GM13976 (cell line): Measurements from ENCODE around the gene ATG2B.

Source experiments
- DNase-seq: peaks from one replicate; pipeline ENCODE4 v3.0.0; 2012; ENCODE audit warnings: low spot score
- in situ Hi-C: fragments of 300-500 bp; cut with MboI; formaldehyde crosslinking; loops from one replicate; pipeline ENCODE4 v1.12.0; 2022; ENCODE audit warnings: low sequenced_read_pairs, mixed read lengths, inconsistent platforms; ENCODE audit not compliant: unreplicated experiment
- TF ChIP-seq, protein P1 (sequence below): IDR thresholded peaks from 2 replicates; pipeline ENCODE4 v1.5.1; 2012; ENCODE audit warnings: borderline replicate concordance, mild to moderate bottlenecking; ENCODE audit not compliant: insufficient read depth; ENCODE audit errors: extremely low read depth, missing control alignments, control extremely low read depth

The ATG2B gene

DNA sequence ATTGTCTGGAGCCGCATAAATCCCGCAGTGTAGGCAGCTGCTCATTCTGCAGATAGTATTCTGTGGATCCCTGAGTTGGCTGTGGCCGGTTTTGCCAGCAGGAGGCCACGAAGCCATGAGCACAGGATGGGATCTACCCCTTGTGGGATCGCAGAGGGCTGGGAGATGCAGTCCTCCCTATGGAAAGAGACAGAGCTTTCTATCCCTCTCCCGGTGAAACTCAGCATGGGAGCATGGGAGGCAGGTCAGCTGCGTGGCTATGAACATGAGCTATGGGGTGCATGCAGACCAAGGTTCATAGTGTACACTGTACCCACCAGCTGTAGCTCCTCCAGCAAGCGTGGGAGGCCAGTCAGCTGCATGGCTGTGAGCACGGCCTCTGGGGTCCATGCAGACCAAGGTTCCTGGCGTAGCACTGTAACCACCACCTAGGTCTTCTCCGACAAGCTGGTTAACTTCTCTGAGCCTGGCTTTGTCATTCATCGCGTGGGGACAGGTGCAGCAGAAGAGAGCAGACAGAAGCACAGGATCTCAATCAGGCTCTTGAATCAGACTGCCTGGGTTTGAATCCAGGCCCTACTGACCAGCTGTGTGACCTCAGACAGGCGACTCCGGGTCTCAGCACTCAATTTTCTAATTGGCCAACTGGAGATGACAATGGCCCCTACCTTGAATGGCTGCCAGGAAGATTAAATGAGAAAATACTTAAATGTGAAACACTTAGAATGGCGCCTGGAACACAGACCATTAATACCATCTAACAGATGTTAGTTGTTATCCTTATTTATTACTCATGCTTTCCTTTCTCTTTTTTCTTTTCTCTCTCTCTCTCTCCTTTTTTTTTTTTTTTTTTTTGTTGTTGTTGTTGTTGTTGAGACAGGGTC lies 101.1 kb downstream of the ATG2B start:
- no peak for DNase-seq
- TF ChIP-seq, protein P1, sequence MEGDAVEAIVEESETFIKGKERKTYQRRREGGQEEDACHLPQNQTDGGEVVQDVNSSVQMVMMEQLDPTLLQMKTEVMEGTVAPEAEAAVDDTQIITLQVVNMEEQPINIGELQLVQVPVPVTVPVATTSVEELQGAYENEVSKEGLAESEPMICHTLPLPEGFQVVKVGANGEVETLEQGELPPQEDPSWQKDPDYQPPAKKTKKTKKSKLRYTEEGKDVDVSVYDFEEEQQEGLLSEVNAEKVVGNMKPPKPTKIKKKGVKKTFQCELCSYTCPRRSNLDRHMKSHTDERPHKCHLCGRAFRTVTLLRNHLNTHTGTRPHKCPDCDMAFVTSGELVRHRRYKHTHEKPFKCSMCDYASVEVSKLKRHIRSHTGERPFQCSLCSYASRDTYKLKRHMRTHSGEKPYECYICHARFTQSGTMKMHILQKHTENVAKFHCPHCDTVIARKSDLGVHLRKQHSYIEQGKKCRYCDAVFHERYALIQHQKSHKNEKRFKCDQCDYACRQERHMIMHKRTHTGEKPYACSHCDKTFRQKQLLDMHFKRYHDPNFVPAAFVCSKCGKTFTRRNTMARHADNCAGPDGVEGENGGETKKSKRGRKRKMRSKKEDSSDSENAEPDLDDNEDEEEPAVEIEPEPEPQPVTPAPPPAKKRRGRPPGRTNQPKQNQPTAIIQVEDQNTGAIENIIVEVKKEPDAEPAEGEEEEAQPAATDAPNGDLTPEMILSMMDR = no peak
- in situ Hi-C loops = no loop called here

DNA sequence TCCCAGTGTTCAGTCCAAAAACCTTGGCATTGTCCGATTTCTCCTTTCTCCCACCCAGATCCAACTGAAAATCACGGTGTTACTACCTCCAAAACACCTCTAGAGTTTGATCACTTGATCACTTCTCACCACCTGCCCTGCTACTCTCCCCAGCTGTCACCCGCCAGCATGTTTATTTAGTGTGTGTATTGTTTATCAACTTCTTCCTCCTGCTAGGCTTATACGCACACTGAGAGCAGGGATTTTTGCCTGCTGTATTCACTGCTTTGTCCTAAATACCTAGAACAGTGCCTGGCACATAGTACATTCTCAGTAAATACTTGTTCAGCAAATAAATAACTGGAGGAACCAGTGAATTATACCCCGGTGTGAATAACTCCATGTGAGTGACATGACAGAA lies 102.1 kb downstream of the ATG2B start:
- in situ Hi-C loops = no loop called here
- TF ChIP-seq, protein P1 = no peak
- no peak for DNase-seq

DNA sequence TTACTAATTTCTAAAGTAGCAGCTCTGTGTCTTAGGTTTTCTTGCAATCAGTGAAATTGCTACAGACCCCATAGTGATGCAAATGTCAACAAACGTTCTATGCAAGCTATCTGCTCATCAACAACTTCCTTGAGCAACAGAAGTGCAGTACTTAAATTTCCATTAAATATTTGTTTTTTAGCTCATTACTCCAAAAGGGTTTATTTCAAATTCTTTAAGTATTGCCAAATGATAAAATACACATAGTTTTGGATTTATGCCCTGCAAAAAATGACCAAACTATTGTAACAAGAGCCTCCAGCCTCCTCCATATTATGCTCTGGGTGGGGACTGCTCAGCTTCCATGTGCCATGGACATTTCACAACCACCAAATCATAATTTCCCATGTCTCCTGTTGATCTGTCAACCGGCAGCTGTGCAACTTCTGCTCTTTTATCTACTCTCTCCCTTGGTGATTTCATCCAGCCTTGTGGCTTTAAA lies 102.8 kb downstream of the ATG2B start:
- DNase-seq = no peak
- in situ Hi-C loops = no loop called here
- TF ChIP-seq, protein P1 = no peak

DNA sequence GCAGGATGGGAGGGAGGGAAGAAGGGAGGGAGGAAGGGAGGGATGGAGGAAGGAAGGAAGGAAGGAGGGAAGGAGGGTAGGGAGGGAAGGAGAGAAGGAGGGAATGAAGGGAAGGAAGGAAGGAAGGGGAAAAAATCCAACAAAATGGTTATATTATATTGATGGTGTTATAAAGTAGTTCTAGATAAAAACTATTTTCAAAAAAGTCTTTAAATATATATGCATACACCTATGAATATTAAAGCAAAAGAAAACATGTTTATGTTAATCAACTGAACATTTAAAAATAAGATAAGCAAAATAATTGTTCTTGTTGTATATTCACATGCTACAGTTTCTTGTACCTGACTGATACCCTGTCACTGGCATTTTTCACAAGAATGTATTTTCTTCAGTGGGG lies 105.2 kb downstream of the ATG2B start:
- TF ChIP-seq, protein P1 = no peak
- in situ Hi-C loops = no loop called here
- no peak for DNase-seq

DNA sequence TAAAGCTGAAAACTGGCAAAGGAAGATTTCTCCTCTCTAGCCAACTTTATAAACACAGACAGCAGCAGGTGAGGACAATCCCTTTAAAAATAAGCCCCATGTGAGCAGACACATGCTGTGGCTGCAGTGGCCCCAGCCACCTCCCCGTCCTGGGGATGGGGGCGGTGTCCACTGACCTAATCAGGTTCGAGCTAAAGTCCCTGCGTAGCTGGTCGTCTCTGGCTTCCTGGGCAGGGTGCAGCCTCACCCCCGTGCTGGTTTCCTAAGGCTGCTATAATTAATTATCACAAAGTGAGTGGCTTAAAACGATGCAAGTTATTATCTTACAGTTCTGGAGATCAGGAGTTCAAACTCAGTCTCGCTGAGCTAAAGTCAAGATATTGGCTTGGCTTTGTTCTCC lies 106.1 kb downstream of the ATG2B start:
- DNase-seq = no peak
- in situ Hi-C loops = no loop called here
- TF ChIP-seq, protein P1 = no peak

DNA sequence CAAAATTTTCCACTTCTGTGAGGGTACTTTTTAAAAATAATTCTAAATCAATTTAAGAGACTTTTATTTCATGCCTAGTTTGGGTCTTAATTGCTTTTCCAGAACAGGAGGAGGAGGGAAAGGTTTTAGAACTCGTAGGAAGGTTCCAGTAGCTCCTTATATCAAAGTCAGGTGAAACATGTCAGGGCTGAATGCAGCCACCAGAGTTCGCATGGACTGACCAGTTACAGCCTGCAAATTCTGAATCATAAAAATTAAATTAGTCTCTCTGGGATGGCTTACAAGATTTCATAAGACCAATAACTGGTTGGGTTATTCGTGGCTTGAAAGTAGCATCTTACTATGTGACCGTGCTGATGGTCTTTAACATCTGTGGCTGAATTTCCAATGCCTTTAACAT lies 106.7 kb downstream of the ATG2B start:
- TF ChIP-seq, protein P1 = no peak
- in situ Hi-C loops = no loop called here
- no peak for DNase-seq
